PFSK-1 (cell line): ENCODE data around the gene PRDM16.

Experiments used
- POLR2AphosphoS5 ChIP-seq: IDR thresholded peaks from 2 replicates; pipeline ENCODE4 v1.6.1; 2012; ENCODE audit warnings: low read depth, mild to moderate bottlenecking, control low read depth, low read length, moderate library complexity
- SIN3A ChIP-seq: IDR thresholded peaks from 2 replicates; pipeline ENCODE4 v1.6.1; 2012; ENCODE audit warnings: mild to moderate bottlenecking, low read length, moderate library complexity, borderline replicate concordance; ENCODE audit not compliant: insufficient read depth
- TAF1 ChIP-seq: IDR thresholded peaks from 2 replicates; pipeline ENCODE4 v1.6.1; 2012; ENCODE audit warnings: low read length, control low read depth, borderline replicate concordance; ENCODE audit not compliant: insufficient read depth
- TF ChIP-seq, protein P1 (sequence below), 2 experiments: IDR thresholded peaks; 2 replicates each; pipeline versions ENCODE4 v1.6.1 to v1.8.0; 2011 to 2012; ENCODE audit warnings: low read depth in 2 of 2, low read length in 2 of 2, control low read depth in 1 of 2, inconsistent platforms in 1 of 2, mild to moderate bottlenecking in 1 of 2, moderate library complexity in 1 of 2; ENCODE audit not compliant: insufficient read depth in 1 of 2

DNA sequence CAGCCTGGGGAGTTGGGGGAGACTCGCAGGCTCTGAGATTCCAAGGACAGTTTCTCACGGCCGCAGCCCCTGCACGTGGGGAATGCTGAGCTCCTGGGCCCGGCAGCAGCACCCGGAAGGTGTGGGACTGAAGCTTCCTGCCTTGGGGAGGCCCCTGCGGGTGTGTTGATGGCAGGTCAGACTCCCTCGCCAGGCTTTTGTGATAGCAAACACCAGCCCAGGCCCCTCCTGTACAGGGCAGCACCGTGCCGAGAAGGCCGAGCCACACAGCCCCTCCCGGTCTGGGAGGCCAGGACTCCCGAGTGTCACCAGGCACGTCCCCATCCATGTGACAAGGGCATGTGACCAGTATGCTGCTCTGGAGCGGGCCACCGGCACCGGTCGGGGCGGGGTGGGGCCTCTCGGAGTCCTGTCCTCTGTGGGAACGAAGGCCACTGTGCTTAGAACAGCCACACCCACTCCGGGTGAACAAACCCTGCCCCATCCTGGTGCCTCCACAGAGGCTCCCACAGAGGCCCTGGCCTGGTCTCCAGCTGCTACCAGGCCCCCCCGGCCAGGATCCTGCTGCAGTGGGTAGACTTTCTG is 354.3 kb downstream of the PRDM16 start:
- TF ChIP-seq, protein P1, sequence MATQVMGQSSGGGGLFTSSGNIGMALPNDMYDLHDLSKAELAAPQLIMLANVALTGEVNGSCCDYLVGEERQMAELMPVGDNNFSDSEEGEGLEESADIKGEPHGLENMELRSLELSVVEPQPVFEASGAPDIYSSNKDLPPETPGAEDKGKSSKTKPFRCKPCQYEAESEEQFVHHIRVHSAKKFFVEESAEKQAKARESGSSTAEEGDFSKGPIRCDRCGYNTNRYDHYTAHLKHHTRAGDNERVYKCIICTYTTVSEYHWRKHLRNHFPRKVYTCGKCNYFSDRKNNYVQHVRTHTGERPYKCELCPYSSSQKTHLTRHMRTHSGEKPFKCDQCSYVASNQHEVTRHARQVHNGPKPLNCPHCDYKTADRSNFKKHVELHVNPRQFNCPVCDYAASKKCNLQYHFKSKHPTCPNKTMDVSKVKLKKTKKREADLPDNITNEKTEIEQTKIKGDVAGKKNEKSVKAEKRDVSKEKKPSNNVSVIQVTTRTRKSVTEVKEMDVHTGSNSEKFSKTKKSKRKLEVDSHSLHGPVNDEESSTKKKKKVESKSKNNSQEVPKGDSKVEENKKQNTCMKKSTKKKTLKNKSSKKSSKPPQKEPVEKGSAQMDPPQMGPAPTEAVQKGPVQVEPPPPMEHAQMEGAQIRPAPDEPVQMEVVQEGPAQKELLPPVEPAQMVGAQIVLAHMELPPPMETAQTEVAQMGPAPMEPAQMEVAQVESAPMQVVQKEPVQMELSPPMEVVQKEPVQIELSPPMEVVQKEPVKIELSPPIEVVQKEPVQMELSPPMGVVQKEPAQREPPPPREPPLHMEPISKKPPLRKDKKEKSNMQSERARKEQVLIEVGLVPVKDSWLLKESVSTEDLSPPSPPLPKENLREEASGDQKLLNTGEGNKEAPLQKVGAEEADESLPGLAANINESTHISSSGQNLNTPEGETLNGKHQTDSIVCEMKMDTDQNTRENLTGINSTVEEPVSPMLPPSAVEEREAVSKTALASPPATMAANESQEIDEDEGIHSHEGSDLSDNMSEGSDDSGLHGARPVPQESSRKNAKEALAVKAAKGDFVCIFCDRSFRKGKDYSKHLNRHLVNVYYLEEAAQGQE (IDR thresholded peaks at IDR 0.05; ENCODE audit: insufficient read depth in 1 of 2, low read depth in 2 of 2, low read length in 2 of 2): no peak
- TF ChIP-seq TAF1 (no peak), SIN3A (no peak), POLR2AphosphoS5 (no peak)
